Gastrocnemius medialis (tissue), 4 donors: Measurements from ENCODE around the gene CENPL.

Experiments used
- POLR2A ChIP-seq, 2 donors: fragments of 450-650 bp; IDR thresholded peaks; one replicate each; pipeline ENCODE4 v1.6.1; 2017; ENCODE audit warnings: antibody characterized with exemption in 2 of 2, mild to moderate bottlenecking in 2 of 2, moderate library complexity in 2 of 2
- TF ChIP-seq, protein P1 (sequence below), 5 experiments: fragments of 450-650 bp in 3 of 5; fragments of 200-600 bp in 2 of 5; sonication (generic) in 2 of 5; IDR thresholded peaks in 4 of 5; conservative IDR thresholded peaks in 1 of 5; 1 replicate in 4 of 5; 2 replicates in 1 of 5; pipeline ENCODE4 v1.5.1; 2016 to 2019; ENCODE audit warnings: antibody characterized with exemption in 5 of 5, mild to moderate bottlenecking in 3 of 5, moderate library complexity in 3 of 5

DNA sequence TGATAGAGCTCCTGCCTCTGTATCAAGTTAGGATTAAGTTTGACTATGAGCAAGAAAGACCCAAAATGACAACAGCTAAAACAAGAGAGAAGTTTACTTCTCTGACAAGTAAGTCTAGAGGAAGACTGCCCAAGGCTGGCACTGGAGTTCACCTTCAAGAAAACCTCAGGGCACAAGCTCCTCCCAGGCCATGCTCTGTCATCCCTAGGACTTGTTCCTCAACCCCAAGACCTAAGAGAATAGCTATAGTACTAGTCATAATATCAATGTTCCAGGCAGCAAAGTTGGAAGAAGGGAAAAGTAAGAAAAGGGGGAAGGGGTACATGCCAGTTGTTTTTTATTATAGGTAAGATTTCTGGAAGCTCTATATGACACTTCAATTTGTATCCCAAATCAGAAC lies 26.6 kb downstream of the CENPL start:
- no peak for TF ChIP-seq POLR2A (IDR thresholded peaks at IDR 0.05)
- TF ChIP-seq, protein P1, sequence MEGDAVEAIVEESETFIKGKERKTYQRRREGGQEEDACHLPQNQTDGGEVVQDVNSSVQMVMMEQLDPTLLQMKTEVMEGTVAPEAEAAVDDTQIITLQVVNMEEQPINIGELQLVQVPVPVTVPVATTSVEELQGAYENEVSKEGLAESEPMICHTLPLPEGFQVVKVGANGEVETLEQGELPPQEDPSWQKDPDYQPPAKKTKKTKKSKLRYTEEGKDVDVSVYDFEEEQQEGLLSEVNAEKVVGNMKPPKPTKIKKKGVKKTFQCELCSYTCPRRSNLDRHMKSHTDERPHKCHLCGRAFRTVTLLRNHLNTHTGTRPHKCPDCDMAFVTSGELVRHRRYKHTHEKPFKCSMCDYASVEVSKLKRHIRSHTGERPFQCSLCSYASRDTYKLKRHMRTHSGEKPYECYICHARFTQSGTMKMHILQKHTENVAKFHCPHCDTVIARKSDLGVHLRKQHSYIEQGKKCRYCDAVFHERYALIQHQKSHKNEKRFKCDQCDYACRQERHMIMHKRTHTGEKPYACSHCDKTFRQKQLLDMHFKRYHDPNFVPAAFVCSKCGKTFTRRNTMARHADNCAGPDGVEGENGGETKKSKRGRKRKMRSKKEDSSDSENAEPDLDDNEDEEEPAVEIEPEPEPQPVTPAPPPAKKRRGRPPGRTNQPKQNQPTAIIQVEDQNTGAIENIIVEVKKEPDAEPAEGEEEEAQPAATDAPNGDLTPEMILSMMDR (IDR thresholded peaks at IDR 0.05 in 4 of 5, conservative IDR thresholded peaks at IDR 0.05 in 1 of 5) = no peak
